NCI-H526 treated with DMSO at 0.1 percent for 48 hours (cell line): ENCODE results near the gene GAPVD1.
"Not testable (repeated sequence)": the region's sequence is repeated elsewhere in the genome, so short reads cannot be mapped to it uniquely, and the experiment has no call there.

Experiments
- DNase-seq: peaks from one replicate; lab custom pipeline; 2025; lab: John Stamatoyannopoulos, UW

Gene GAPVD1

GRCh38 chr9:125255781-125256391, 5.7 kb upstream of the GAPVD1 start:
- DNase-seq: no peak

GRCh38 chr9:125258160-125258785, 3.4 kb upstream of the GAPVD1 start:
- DNase-seq: no peak

GRCh38 chr9:125258832-125259534, 2.6 kb upstream of the GAPVD1 start:
- no peak for DNase-seq

- DNase-seq: no peak
Measured at GRCh38 chr9:125260561-125260960, 1.1 kb upstream of the GAPVD1 start.

DNA sequence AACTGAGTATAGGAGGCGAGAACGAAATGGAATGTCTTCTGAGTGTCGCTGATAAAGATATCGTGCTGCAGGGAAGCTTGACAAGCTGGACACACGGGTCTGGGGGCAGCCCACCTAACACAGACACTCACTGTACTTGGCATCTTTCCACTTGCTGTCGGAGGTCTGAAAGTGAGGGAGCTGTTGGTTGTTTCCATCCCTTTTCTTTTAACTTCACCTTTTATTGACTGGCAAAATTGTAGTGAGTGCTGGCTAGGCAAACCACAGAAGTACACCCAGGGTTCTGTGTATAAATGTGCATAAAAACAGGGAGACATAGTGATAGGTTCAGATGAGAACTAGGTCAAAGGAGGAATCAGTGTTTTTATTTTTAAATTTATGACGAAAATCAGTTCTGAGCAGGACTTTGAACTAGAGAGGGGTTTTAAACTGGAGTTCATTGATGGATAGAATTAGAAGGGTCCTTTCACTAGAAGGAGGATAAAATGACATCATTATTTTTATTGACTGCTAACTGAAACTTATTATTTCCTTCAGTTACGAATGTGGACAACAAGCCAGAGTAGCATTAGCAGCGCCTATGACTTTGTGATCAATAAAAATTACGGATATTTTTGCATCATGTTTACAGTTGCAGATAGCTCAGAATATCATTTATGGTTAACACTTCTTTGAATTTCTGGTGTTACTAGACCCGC, 817 bp downstream of the GAPVD1 start:
- no peak for DNase-seq

GRCh38 chr9:125264068-125264467, 2.4 kb downstream of the GAPVD1 start:
- DNase-seq: not testable (repeated sequence)

DNA sequence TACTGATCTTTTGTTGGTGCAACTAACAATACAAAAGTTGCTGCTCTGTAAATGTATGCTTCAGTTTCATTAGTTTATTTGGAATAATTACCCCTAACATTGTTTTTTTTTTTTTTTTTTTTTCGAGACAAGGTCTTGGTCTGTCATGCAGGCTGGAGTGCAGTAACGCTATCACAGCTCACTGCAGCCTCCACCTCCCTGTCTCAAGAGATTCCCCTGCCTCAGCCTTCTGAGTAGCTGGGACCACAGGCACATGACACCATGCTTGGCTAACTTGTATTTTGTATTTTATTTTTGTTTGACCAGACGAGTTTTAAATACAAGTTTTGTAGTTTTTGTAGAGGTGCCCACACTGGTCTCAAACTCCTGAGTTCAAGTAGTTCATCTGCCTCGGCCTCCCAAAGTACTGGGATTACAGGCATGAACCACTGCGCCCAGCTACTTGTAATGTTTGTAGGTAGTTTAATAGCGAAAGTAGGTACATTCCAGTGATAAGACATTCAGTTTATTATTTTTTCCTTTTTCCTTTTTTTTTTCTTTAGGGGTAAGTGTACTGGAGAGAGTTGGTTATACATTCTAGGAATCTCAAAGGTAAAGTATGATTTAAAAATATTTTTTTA, 6.9 kb downstream of the GAPVD1 start:
- DNase-seq: no peak

GRCh38 chr9:125269014-125269397, 7.4 kb downstream of the GAPVD1 start:
- no peak for DNase-seq

GRCh38 chr9:125271081-125271480, 9.5 kb downstream of the GAPVD1 start:
- no peak for DNase-seq

DNA sequence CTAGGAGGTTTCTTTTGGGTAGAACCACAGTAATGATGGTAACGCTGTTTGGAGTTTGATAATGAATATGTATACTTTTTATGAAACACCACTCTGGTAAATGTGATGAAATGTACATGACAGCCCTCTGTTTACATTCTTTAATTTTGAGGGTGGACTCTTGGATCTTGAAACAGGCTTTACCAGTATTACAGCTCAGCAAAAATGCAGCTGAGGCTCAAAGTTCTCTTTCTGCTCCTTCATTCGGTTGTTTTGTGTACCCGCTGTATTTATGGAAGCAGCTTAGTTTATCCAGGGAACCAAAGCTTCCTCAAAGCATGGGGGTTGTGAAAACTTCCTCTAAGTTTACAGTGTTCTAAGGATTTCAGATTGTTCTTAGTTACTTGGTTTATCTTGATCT, 11.1 kb downstream of the GAPVD1 start:
- DNase-seq: no peak

- DNase-seq: no peak
Measured at GRCh38 chr9:125276771-125277170, 15.1 kb downstream of the GAPVD1 start.

- DNase-seq: no peak
Measured at GRCh38 chr9:125277411-125277810, 15.8 kb downstream of the GAPVD1 start.

- no peak for DNase-seq
Measured at GRCh38 chr9:125280945-125281344, 19.3 kb downstream of the GAPVD1 start.

DNA sequence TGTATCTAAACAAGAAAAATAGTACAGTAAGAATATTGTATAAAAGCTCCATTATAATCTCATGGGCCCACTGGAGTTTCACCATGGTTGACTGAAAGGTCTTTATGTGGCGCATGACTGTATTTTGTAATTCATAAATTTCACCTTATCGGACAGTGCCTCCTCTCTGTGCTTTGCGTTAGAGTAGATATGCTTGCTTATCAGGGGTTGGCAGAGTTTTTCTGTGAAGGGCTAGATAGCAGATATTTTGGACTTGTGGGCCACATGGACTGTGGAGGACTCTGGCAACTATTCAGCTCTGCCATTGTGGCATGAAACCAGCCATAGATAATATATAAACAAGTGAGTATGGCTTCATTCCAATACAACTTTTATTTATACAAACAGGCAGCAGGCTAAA, 23.2 kb downstream of the GAPVD1 start:
- DNase-seq: no peak

- not testable (repeated sequence) for DNase-seq
Measured at GRCh38 chr9:125286935-125287433, 25.4 kb downstream of the GAPVD1 start.

- DNase-seq: no peak
Measured at GRCh38 chr9:125293134-125293533, 31.5 kb downstream of the GAPVD1 start.

DNA sequence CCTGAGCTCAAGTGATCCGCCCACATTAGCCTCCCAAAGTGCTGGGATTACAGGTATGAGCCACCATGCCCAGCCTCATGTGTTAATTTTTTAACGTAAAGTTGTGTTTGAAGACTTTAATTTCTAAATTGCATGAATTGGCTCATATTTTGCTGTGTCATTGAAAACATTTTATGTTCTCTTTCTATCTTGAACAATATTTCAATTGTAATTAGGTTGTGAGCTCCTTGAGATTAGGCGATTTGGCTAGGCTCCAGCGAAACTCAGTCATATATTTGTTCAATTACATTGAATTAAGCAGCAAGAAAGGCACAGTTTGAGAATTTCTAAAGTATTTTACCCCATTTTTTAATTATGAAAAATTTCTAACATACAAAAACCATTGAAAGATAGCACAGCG, 34.0 kb downstream of the GAPVD1 start:
- DNase-seq: no peak

- no peak for DNase-seq
Measured at GRCh38 chr9:125296843-125297372, 35.3 kb downstream of the GAPVD1 start.

DNA sequence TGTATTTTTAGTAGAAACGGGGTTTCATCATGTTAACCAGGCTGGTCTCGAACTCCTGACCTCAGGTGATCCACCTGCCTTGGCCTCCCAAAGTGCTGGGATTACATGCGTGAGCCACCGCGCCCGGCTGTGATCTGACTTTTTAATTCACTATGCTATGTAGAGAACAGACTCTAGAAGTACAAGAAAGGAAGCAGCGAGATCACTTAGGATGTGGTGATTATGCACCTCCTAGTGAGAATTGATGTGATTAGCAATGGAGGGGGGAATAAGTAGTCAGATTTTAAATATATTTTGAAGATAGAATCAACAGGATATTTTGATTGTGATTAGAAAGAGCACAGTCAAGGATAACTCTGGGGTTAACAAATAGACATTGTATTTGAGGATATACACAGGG, 36.3 kb downstream of the GAPVD1 start:
- no peak for DNase-seq

- no peak for DNase-seq
Measured at GRCh38 chr9:125302241-125302640, 40.6 kb downstream of the GAPVD1 start.

- DNase-seq: no peak
Measured at GRCh38 chr9:125304273-125304672, 42.6 kb downstream of the GAPVD1 start.

GRCh38 chr9:125312411-125312810, 50.8 kb downstream of the GAPVD1 start:
- DNase-seq: no peak
